IMR-90 (cell line): ENCODE data around the gene NOL4L. TPM values are rescaled to one million over a fixed set of nuclear protein-coding genes. Genes with fewer than 3 reads are reported as not detected.

Source experiments
- ATAC-seq: fragments of 200-7000 bp; cut with Tn5 transposase; 2 replicates; pipeline ENCODE4 v1.9.1; 2020; ENCODE audit warnings: low read depth, mild to moderate bottlenecking, moderate library complexity
- BruUV-seq: library from RNA; stranded (reverse); fragments of 400-500 nt; replicated peaks from 2 replicates; lab custom pipeline; 2021; lab: Mats Ljungman, UMichigan
- CTCF ChIA-PET: fragments of 300-600 bp; formaldehyde crosslinking; extraction: SDS; loops from one replicate; lab custom pipeline; 2021; ENCODE audit warnings: antibody characterized with exemption; lab: Yijun Ruan, JAX
- POLR2A ChIA-PET: fragments of 300-600 bp; sonication (Branson Sonifier 250); formaldehyde crosslinking; loops from one replicate; lab custom pipeline; 2022; ENCODE audit warnings: antibody characterized with exemption; ENCODE audit not compliant: unreplicated experiment; lab: Charles Lee
- DNase-seq: peaks from one replicate; pipeline ENCODE4 v3.0.0; 2013
- H2AFZ ChIP-seq: replicated peaks from 2 replicates; pipeline ENCODE3; 2013; ENCODE audit warnings: low read length, mild to moderate bottlenecking; ENCODE audit not compliant: poor library complexity
- H2AK5ac ChIP-seq: 2 replicates; pipeline ENCODE4 v1.6.1; 2013; ENCODE audit warnings: low read depth, low read length, inconsistent platforms
- H2AK9ac ChIP-seq: replicated peaks from 2 replicates; pipeline ENCODE3; 2013; ENCODE audit warnings: mild to moderate bottlenecking, low read depth, low read length, moderate library complexity; ENCODE audit not compliant: poor library complexity
- H2BK120ac ChIP-seq: 2 replicates; pipeline ENCODE4 v1.6.1; 2013; ENCODE audit warnings: low read depth, low read length, inconsistent platforms
- H2BK15ac ChIP-seq: 3 replicates; pipeline ENCODE4 v1.6.1; 2013; ENCODE audit warnings: low read depth, low read length, inconsistent platforms
- H2BK20ac ChIP-seq: 2 replicates; pipeline ENCODE4 v1.6.1; 2013; ENCODE audit warnings: low read depth, mild to moderate bottlenecking, inconsistent platforms, low read length, moderate library complexity
- H2BK5ac ChIP-seq: 2 replicates; pipeline ENCODE4 v1.6.1; 2013; ENCODE audit warnings: mild to moderate bottlenecking, low read depth, low read length, inconsistent platforms; ENCODE audit not compliant: poor library complexity, severe bottlenecking
- H3K14ac ChIP-seq: replicated peaks from 2 replicates; pipeline ENCODE4 v1.6.1; 2013; ENCODE audit warnings: low read depth, low read length, inconsistent platforms
- H3K18ac ChIP-seq: 2 replicates; pipeline ENCODE4 v1.6.1; 2013; ENCODE audit warnings: low read depth, low read length, control low read depth
- H3K23ac ChIP-seq: 2 replicates; pipeline ENCODE4 v1.6.1; 2013; ENCODE audit warnings: low read depth, low read length, inconsistent platforms
- H3K27ac ChIP-seq: 2 replicates; pipeline ENCODE4 v1.5.1; 2013; ENCODE audit warnings: mild to moderate bottlenecking, control low read depth, low read length; ENCODE audit not compliant: insufficient read depth
- H3K27me3 ChIP-seq: 2 replicates; pipeline ENCODE4 v1.6.1; 2013; ENCODE audit warnings: low read length; ENCODE audit not compliant: control insufficient read depth, insufficient read depth
- H3K36me3 ChIP-seq: 2 replicates; pipeline ENCODE4 v1.6.1; 2013; ENCODE audit warnings: low read length, mixed read lengths; ENCODE audit not compliant: control insufficient read depth, insufficient read depth
- H3K4ac ChIP-seq: 2 replicates; pipeline ENCODE4 v1.6.1; 2013; ENCODE audit warnings: low read depth, low read length, inconsistent platforms
- H3K4me1 ChIP-seq: 2 replicates; pipeline ENCODE4 v1.6.1; 2013; ENCODE audit warnings: low read length, mixed read lengths; ENCODE audit not compliant: control insufficient read depth, insufficient read depth
- H3K4me2 ChIP-seq: 2 replicates; pipeline ENCODE4 v1.6.1; 2013; ENCODE audit warnings: low read depth, mild to moderate bottlenecking, control low read depth, low read length, moderate library complexity
- H3K4me3 ChIP-seq: 2 replicates; pipeline ENCODE4 v1.5.1; 2013; ENCODE audit warnings: low read depth, mild to moderate bottlenecking, control low read depth, low read length, moderate library complexity; ENCODE audit not compliant: insufficient read depth
- H3K56ac ChIP-seq: 2 replicates; pipeline ENCODE4 v1.6.1; 2013; ENCODE audit warnings: low read length, inconsistent platforms; ENCODE audit not compliant: insufficient read depth; ENCODE audit errors: extremely low read depth
- H3K79me1 ChIP-seq, 2 experiments: 2 replicates each; pipeline ENCODE4 v1.6.1; 2013; ENCODE audit warnings: low read length in 2 of 2, inconsistent platforms in 1 of 2, low read depth in 1 of 2
- H3K9ac ChIP-seq: 2 replicates; pipeline ENCODE4 v1.6.1; 2013; ENCODE audit warnings: low read depth, low read length, control low read depth
- H3K9me1 ChIP-seq: 2 replicates; pipeline ENCODE4 v1.6.1; 2013; ENCODE audit warnings: low read length, inconsistent platforms; ENCODE audit not compliant: insufficient read depth
- H3K9me3 ChIP-seq: 2 replicates; pipeline ENCODE4 v1.6.1; 2013; ENCODE audit warnings: low read length; ENCODE audit not compliant: control insufficient read depth, insufficient read depth
- H4K20me1 ChIP-seq: 2 replicates; pipeline ENCODE4 v1.6.1; 2013; ENCODE audit warnings: low read length, inconsistent platforms; ENCODE audit not compliant: insufficient read depth
- H4K5ac ChIP-seq: 2 replicates; pipeline ENCODE4 v1.6.1; 2013; ENCODE audit warnings: mild to moderate bottlenecking, low read depth, low read length, control low read depth
- H4K8ac ChIP-seq, 2 experiments: 2 replicates each; pipeline ENCODE4 v1.6.1; 2013; ENCODE audit warnings: low read depth in 2 of 2, low read length in 2 of 2, control low read depth in 1 of 2, inconsistent platforms in 1 of 2
- H4K91ac ChIP-seq: 2 replicates; pipeline ENCODE4 v1.6.1; 2013; ENCODE audit warnings: low read depth, low read length, inconsistent platforms; ENCODE audit not compliant: insufficient read depth
- CEBPB ChIP-seq: IDR thresholded peaks from 2 replicates; pipeline ENCODE4 v1.6.1; 2012; ENCODE audit warnings: low read depth, low read length, improper control_type of control experiment
- MAFK ChIP-seq: IDR thresholded peaks from 2 replicates; pipeline ENCODE4 v1.6.1; 2012; ENCODE audit warnings: low read depth, low read length, improper control_type of control experiment
- MAZ ChIP-seq: IDR thresholded peaks from 2 replicates; pipeline ENCODE4 v1.6.1; 2012; ENCODE audit warnings: low read depth, mild to moderate bottlenecking, low read length, improper control_type of control experiment, moderate library complexity, borderline replicate concordance
- MXI1 ChIP-seq: IDR thresholded peaks from 2 replicates; pipeline ENCODE4 v1.6.1; 2012; ENCODE audit warnings: low read depth, mild to moderate bottlenecking, low read length, moderate library complexity, borderline replicate concordance
- NFE2L2 ChIP-seq: fragments of 150-350 bp; IDR thresholded peaks from 2 replicates; pipeline ENCODE4 v1.6.1; 2016; ENCODE audit warnings: low read depth, mild to moderate bottlenecking, low read length
- RAD21 ChIP-seq: IDR thresholded peaks from 2 replicates; pipeline ENCODE4 v1.6.1; 2012; ENCODE audit warnings: low read length, improper control_type of control experiment
- RCOR1 ChIP-seq: IDR thresholded peaks from 2 replicates; pipeline ENCODE4 v1.6.1; 2012; ENCODE audit warnings: mild to moderate bottlenecking, low read length, improper control_type of control experiment; ENCODE audit not compliant: insufficient replicate concordance
- WGBS, 2 experiments: methylation state at CpG; one replicate each; pipeline versions ENCODE4 v1.1.5 to v1.1.7; 2013; ENCODE audit warnings: missing lambda C conversion rate in 2 of 2; ENCODE audit not compliant: insufficient read length in 1 of 2; ENCODE audit errors: extremely low coverage in 2 of 2; 5-methylcytosine and 5-hydroxymethylcytosine counted together
- dilution Hi-C: fragments of 300-500 bp; cut with HindIII; formaldehyde crosslinking; loops from one replicate; pipeline ENCODE4 v1.14.3; 2018; ENCODE audit warnings: low sequenced_read_pairs; ENCODE audit not compliant: unreplicated experiment
- in situ Hi-C: fragments of 300-500 bp; cut with MboI; formaldehyde crosslinking; loops from 3 replicates; pipeline ENCODE4 v1.14.3; 2019; ENCODE audit warnings: low sequenced_read_pairs, inconsistent platforms, mixed read lengths
- intact Hi-C: fragments of 100-400 bp; cut with micrococcal nuclease; formaldehyde crosslinking; loops from 2 replicates; pipeline ENCODE4 v1.10.0; 2022
- polyA plus RNA-seq, 3 experiments: library from polyadenylated mRNA; depleted of rRNA; stranded (reverse); fragments of >200 nt; gene quantifications; 2 replicates each; pipeline ENCODE4 v1.2.3, GENCODE V29; 2012; ENCODE audit warnings: low replicate concordance in 1 of 3
- total RNA-seq: library from RNA; depleted of rRNA; stranded (reverse); fragments of >200 nt; gene quantifications from 2 replicates; pipeline ENCODE4 v1.2.3, GENCODE V29; 2012
- TF ChIP-seq, protein P1 (sequence below): fragments of 150-350 bp; IDR thresholded peaks from 2 replicates; pipeline ENCODE4 v1.6.1; 2016; ENCODE audit warnings: low read depth, mild to moderate bottlenecking, low read length, moderate library complexity, borderline replicate concordance
- TF ChIP-seq, protein P2 (sequence below): fragments of 150-350 bp; IDR thresholded peaks from 2 replicates; pipeline ENCODE4 v1.6.1; 2017; ENCODE audit warnings: mild to moderate bottlenecking, antibody characterized with exemption, low read length, low read depth

Gene NOL4L
- total and polyA plus RNA-seq, 2 of the 4 experiments (the other 2 are of a cell fraction), result 4.7 to 13.3 TPM

DNA sequence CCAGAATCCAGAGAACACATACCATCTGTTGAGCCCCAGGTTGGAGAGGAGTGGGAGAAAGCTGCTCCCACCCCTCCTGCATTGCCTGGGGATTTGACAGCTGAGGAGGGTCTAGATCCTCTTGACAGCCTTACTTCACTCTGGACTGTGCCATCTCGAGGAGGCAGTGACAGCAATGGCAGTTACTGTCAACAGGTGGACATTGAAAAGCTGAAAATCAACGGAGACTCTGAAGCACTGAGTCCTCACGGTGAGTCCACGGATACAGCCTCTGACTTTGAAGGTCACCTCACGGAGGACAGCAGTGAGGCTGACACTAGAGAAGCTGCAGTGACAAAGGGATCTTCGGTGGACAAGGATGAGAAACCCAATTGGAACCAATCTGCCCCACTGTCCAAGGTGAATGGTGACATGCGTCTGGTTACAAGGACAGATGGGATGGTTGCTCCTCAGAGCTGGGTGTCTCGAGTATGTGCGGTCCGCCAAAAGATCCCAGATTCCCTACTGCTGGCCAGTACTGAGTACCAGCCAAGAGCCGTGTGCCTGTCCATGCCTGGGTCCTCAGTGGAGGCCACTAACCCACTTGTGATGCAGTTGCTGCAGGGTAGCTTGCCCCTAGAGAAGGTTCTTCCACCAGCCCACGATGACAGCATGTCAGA, 149.6 kb downstream of the NOL4L start:
- dilution Hi-C loops (no loop called here), intact Hi-C loops (loop anchor here (5.0 kb wide), 1 partner anchor 98 kb away; no protein-coding TSS in a partner anchor), in situ Hi-C loops (no loop called here)
- no peaks in the 10 kb centered on the region for H3K9me3 ChIP-seq
- no peak overlapping the region for H2AFZ ChIP-seq
- DNase-seq (no peak), ATAC-seq (no peak)
- no peak for TF ChIP-seq MXI1
- no peak for TF ChIP-seq RCOR1
- no peak for TF ChIP-seq MAFK
- TF ChIP-seq CEBPB, result no peak
- TF ChIP-seq NFE2L2, result no peak
- TF ChIP-seq, protein P1, sequence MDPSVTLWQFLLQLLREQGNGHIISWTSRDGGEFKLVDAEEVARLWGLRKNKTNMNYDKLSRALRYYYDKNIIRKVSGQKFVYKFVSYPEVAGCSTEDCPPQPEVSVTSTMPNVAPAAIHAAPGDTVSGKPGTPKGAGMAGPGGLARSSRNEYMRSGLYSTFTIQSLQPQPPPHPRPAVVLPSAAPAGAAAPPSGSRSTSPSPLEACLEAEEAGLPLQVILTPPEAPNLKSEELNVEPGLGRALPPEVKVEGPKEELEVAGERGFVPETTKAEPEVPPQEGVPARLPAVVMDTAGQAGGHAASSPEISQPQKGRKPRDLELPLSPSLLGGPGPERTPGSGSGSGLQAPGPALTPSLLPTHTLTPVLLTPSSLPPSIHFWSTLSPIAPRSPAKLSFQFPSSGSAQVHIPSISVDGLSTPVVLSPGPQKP, result no peak
- TF ChIP-seq MAZ, result no peak
- no peak for TF ChIP-seq RAD21
- TF ChIP-seq, protein P2, sequence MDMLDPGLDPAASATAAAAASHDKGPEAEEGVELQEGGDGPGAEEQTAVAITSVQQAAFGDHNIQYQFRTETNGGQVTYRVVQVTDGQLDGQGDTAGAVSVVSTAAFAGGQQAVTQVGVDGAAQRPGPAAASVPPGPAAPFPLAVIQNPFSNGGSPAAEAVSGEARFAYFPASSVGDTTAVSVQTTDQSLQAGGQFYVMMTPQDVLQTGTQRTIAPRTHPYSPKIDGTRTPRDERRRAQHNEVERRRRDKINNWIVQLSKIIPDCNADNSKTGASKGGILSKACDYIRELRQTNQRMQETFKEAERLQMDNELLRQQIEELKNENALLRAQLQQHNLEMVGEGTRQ, result no peak
- H2AK9ac ChIP-seq, result no peak overlapping the region
- no peak overlapping the region for H2BK5ac ChIP-seq
- no TSS peak for BruUV-seq
- ChIA-PET POLR2A (no interaction called here), CTCF (no interaction called here)
- H4K20me1 ChIP-seq, result peaks cover 54% of the 10 kb centered on the region
- no peak overlapping the region for H2BK20ac ChIP-seq
- H3K36me3 ChIP-seq, result peaks cover 71% of the 10 kb centered on the region
- no peak overlapping the region for H2AK5ac ChIP-seq
- no peak overlapping the region for H3K4me2 ChIP-seq
- no peak overlapping the region for H3K9ac ChIP-seq
- no peak overlapping the region for H3K18ac ChIP-seq
- H3K4me3 ChIP-seq, result no peak overlapping the region
- H3K79me1 ChIP-seq, result peaks cover 35 to 76% of the 10 kb centered on the region in 2 experiments
- H3K56ac ChIP-seq, result no peak overlapping the region
- H2BK120ac ChIP-seq, result no peak overlapping the region
- no peak overlapping the region for H4K8ac ChIP-seq
- no peak overlapping the region for H3K27ac ChIP-seq
- H3K4me1 ChIP-seq, result peaks cover 7% of the 10 kb centered on the region
- peaks cover 41% of the 10 kb centered on the region for H3K9me1 ChIP-seq
- H4K5ac ChIP-seq, result no peak overlapping the region
- H3K14ac ChIP-seq, result no peak overlapping the region
- no peaks in the 10 kb centered on the region for H3K27me3 ChIP-seq
- whole genome bisulfite sequencing, 2 experiments, result 95% methylated on average over 9 of the region's 12 CpGs; no CpG with 5 or more reads in 1 of the 2 experiments
- H3K23ac ChIP-seq, result no peak overlapping the region
- H2BK15ac ChIP-seq, result no peak overlapping the region
- H3K4ac ChIP-seq, result no peak overlapping the region
- H4K91ac ChIP-seq, result no peak overlapping the region
